GM10847 (cell line): Measurements from ENCODE around the gene ABL2.

Experiments used
- POLR2A ChIP-seq: IDR thresholded peaks from 2 replicates; pipeline ENCODE4 v1.6.1; 2011; ENCODE audit not compliant: insufficient read length; ENCODE audit errors: extremely low read depth

ABL2 gene

GRCh38 chr1:179121159-179121938 is 108.1 kb downstream of the ABL2 start:
- no peak for TF ChIP-seq POLR2A

- TF ChIP-seq POLR2A: no peak
Observed at GRCh38 chr1:179120736-179121135, 108.7 kb downstream of the ABL2 start.

- TF ChIP-seq POLR2A: no peak
Observed at GRCh38 chr1:179119513-179119912, 110.0 kb downstream of the ABL2 start.

GRCh38 chr1:179115181-179115580 is 114.3 kb downstream of the ABL2 start:
- TF ChIP-seq POLR2A: no peak

GRCh38 chr1:179108644-179109043 is 120.8 kb downstream of the ABL2 start:
- no peak for TF ChIP-seq POLR2A

GRCh38 chr1:179107706-179108629 is 121.5 kb downstream of the ABL2 start:
- no peak for TF ChIP-seq POLR2A

- no peak for TF ChIP-seq POLR2A
Observed at GRCh38 chr1:179105393-179105792, 124.1 kb downstream of the ABL2 start.

- no peak for TF ChIP-seq POLR2A
Observed at GRCh38 chr1:179104611-179105250, 124.7 kb downstream of the ABL2 start.

GRCh38 chr1:179103999-179104398 is 125.5 kb downstream of the ABL2 start:
- TF ChIP-seq POLR2A: no peak

- TF ChIP-seq POLR2A: no peak
Observed at GRCh38 chr1:179101566-179101965, 127.9 kb downstream of the ABL2 start.

- no peak for TF ChIP-seq POLR2A
Observed at GRCh38 chr1:179099891-179100290, 129.6 kb downstream of the ABL2 start.

GRCh38 chr1:179095924-179096323 is 133.6 kb downstream of the ABL2 start:
- no peak for TF ChIP-seq POLR2A

GRCh38 chr1:179095377-179095776 is 134.1 kb downstream of the ABL2 start:
- TF ChIP-seq POLR2A: no peak

- TF ChIP-seq POLR2A: no peak
Observed at GRCh38 chr1:179094818-179095217, 134.7 kb downstream of the ABL2 start.

GRCh38 chr1:179092896-179093461 is 136.5 kb downstream of the ABL2 start:
- no peak for TF ChIP-seq POLR2A
